H1 (cell line): ENCODE measurements around the gene DCPS. TPM values are rescaled to one million over a fixed set of nuclear protein-coding genes. Genes with fewer than 3 reads are reported as not detected.
A peak's percentile ranks its signal among the peaks of the same experiment; 100 is the strongest.

Experiments
- CTCF ChIA-PET: fragments of 300-600 bp; sonication (Branson Sonifier 250); formaldehyde crosslinking; loops from one replicate; lab custom pipeline; 2021; ENCODE audit not compliant: partially characterized antibody; lab: Charles Lee
- POLR2A ChIA-PET: fragments of 300-600 bp; sonication (Branson Sonifier 250); formaldehyde crosslinking; loops from one replicate; lab custom pipeline; 2021; ENCODE audit warnings: inconsistent platforms; ENCODE audit not compliant: partially characterized antibody; lab: Charles Lee
- DNase-seq, 2 experiments: peaks; one replicate each; pipeline versions ENCODE4 v3.0.0 to v3.0.0-alpha.2; 2010 to 2022; ENCODE audit warnings: low spot score in 2 of 2, low read depth in 1 of 2, mixed read lengths in 1 of 2
- FAIRE-seq: peaks from 2 replicates; lab custom pipeline; 2011; peaks lifted over from hg19 to GRCh38; lab: Jason Lieb, UNC
- H2AFZ ChIP-seq: 2 replicates; pipeline ENCODE4 v1.8.1; 2012; ENCODE audit warnings: low read length, inconsistent platforms
- H2AK5ac ChIP-seq: 2 replicates; pipeline ENCODE4 v1.6.1; 2013; ENCODE audit warnings: low read depth, low read length
- H2BK120ac ChIP-seq: replicated peaks from 2 replicates; pipeline ENCODE3; 2013; ENCODE audit warnings: low read depth, low read length, inconsistent platforms
- H2BK12ac ChIP-seq: 2 replicates; pipeline ENCODE4 v1.6.1; 2013; ENCODE audit warnings: low read depth, low read length
- H2BK15ac ChIP-seq: 2 replicates; pipeline ENCODE4 v1.6.1; 2013; ENCODE audit warnings: low read length
- H2BK20ac ChIP-seq: 2 replicates; pipeline ENCODE4 v1.6.1; 2013; ENCODE audit warnings: low read length
- H2BK5ac ChIP-seq: 2 replicates; pipeline ENCODE4 v1.6.1; 2013; ENCODE audit warnings: low read depth, low read length
- H3K14ac ChIP-seq: 2 replicates; pipeline ENCODE4 v1.6.1; 2013; ENCODE audit warnings: inconsistent platforms; ENCODE audit not compliant: insufficient read length
- H3K18ac ChIP-seq: 2 replicates; pipeline ENCODE4 v1.6.1; 2013; ENCODE audit warnings: low read length; ENCODE audit errors: extremely low read depth
- H3K23ac ChIP-seq: 2 replicates; pipeline ENCODE4 v1.6.1; 2013; ENCODE audit warnings: inconsistent platforms; ENCODE audit not compliant: insufficient read length
- H3K23me2 ChIP-seq: 2 replicates; pipeline ENCODE4 v1.6.1; 2013; ENCODE audit warnings: low read depth, low read length
- H3K27ac ChIP-seq: 2 replicates; pipeline ENCODE4 v1.6.1; 2011; ENCODE audit warnings: low read depth, low read length, inconsistent platforms
- H3K27me3 ChIP-seq, 4 experiments: replicated peaks in 1 of 4; 1 replicate in 1 of 4; 2 replicates in 3 of 4; pipeline versions ENCODE4 v1.6.1 to v1.8.1; 2011 to 2013; ENCODE audit warnings: low read length in 3 of 4, mild to moderate bottlenecking in 3 of 4, inconsistent platforms in 2 of 4, mixed read lengths in 2 of 4, moderate library complexity in 1 of 4; ENCODE audit not compliant: control insufficient read depth in 3 of 4, insufficient read depth in 3 of 4; ENCODE audit errors: extremely low read depth in 1 of 4
- H3K36me3 ChIP-seq, 4 experiments: 2 replicates each; pipeline versions ENCODE4 v1.6.1 to v1.8.1; 2011 to 2013; ENCODE audit warnings: mild to moderate bottlenecking in 4 of 4, low read length in 3 of 4, moderate library complexity in 2 of 4, control low read depth in 1 of 4, inconsistent platforms in 1 of 4; ENCODE audit not compliant: insufficient read depth in 4 of 4, control insufficient read depth in 2 of 4
- H3K4ac ChIP-seq: replicated peaks from 2 replicates; pipeline ENCODE3; 2013; ENCODE audit warnings: low read length, low read depth, mixed read lengths, inconsistent platforms; ENCODE audit not compliant: insufficient read length
- H3K4me1 ChIP-seq, 4 experiments: replicated peaks in 1 of 4; 1 replicate in 1 of 4; 2 replicates in 3 of 4; pipeline versions ENCODE4 v1.6.1 to v1.8.1; 2011 to 2013; ENCODE audit warnings: low read length in 3 of 4, inconsistent platforms in 2 of 4, mixed read lengths in 1 of 4; ENCODE audit not compliant: insufficient read depth in 4 of 4, control insufficient read depth in 3 of 4
- H3K4me2 ChIP-seq, 2 experiments: 2 replicates each; pipeline versions ENCODE4 v1.6.1 to v1.8.1; 2011 to 2013; ENCODE audit warnings: low read depth in 2 of 2, low read length in 2 of 2, control low read depth in 1 of 2, inconsistent platforms in 1 of 2, mild to moderate bottlenecking in 1 of 2; ENCODE audit not compliant: insufficient read depth in 1 of 2
- H3K4me3 ChIP-seq, 4 experiments: fragments of 200-600, 300-600 bp in 1 of 4; sonication (generic), shearing (Covaris generic), sonication (Bioruptor Twin) in 1 of 4; 2 replicates each; pipeline versions ENCODE4 v1.5.1 to v1.8.1; 2011 to 2016; ENCODE audit warnings: low read length in 4 of 4, low read depth in 3 of 4, control low read depth in 2 of 4, inconsistent platforms in 2 of 4, mild to moderate bottlenecking in 2 of 4, mixed read lengths in 1 of 4, moderate library complexity in 1 of 4; ENCODE audit not compliant: insufficient read depth in 2 of 4; ENCODE audit errors: extremely low read depth in 1 of 4
- H3K56ac ChIP-seq: replicated peaks from 2 replicates; pipeline ENCODE3; 2013; ENCODE audit warnings: low read depth, mild to moderate bottlenecking, mixed read lengths, low read length, inconsistent platforms; ENCODE audit not compliant: insufficient read length
- H3K79me1 ChIP-seq: 2 replicates; pipeline ENCODE4 v1.6.1; 2013; ENCODE audit warnings: low read depth, low read length, control low read depth
- H3K79me2 ChIP-seq, 2 experiments: 2 replicates each; pipeline versions ENCODE4 v1.6.1 to v1.8.1; 2012 to 2013; ENCODE audit warnings: low read length in 2 of 2, mild to moderate bottlenecking in 2 of 2, inconsistent platforms in 1 of 2; ENCODE audit not compliant: insufficient read depth in 2 of 2, control insufficient read depth in 1 of 2
- H3K9ac ChIP-seq, 4 experiments: replicated peaks in 1 of 4; 1 replicate in 1 of 4; 2 replicates in 3 of 4; pipeline versions ENCODE4 v1.6.1 to v1.8.1; 2011 to 2013; ENCODE audit warnings: low read depth in 3 of 4, low read length in 3 of 4, control low read depth in 2 of 4, mild to moderate bottlenecking in 2 of 4, moderate library complexity in 2 of 4, inconsistent platforms in 1 of 4; ENCODE audit errors: extremely low read depth in 1 of 4
- H3K9me3 ChIP-seq, 2 experiments: 2 replicates each; pipeline versions ENCODE4 v1.6.1 to v1.8.1; 2012 to 2013; ENCODE audit warnings: mild to moderate bottlenecking in 2 of 2, moderate library complexity in 2 of 2, control low read depth in 1 of 2, inconsistent platforms in 1 of 2, low read depth in 1 of 2, low read length in 1 of 2, mixed read lengths in 1 of 2; ENCODE audit not compliant: insufficient read depth in 2 of 2
- H4K20me1 ChIP-seq, 2 experiments: replicated peaks in 1 of 2; 2 replicates each; pipeline versions ENCODE3 to v1.8.1; 2011 to 2013; ENCODE audit warnings: inconsistent platforms in 2 of 2, low read length in 2 of 2, mild to moderate bottlenecking in 1 of 2; ENCODE audit not compliant: insufficient read depth in 2 of 2, control insufficient read depth in 1 of 2
- H4K5ac ChIP-seq: 2 replicates; pipeline ENCODE4 v1.6.1; 2013; ENCODE audit warnings: low read length, low read depth, mixed read lengths, inconsistent platforms; ENCODE audit not compliant: insufficient read length
- H4K8ac ChIP-seq: 2 replicates; pipeline ENCODE4 v1.8.0; 2013; ENCODE audit warnings: mild to moderate bottlenecking, moderate library complexity, low read length, inconsistent platforms; ENCODE audit not compliant: insufficient read depth; ENCODE audit errors: extremely low read depth
- H4K91ac ChIP-seq: replicated peaks from 2 replicates; pipeline ENCODE3; 2013; ENCODE audit warnings: low read length, mixed read lengths, inconsistent platforms; ENCODE audit not compliant: insufficient read length
- ATF3 ChIP-seq: IDR thresholded peaks from 2 replicates; pipeline ENCODE4 v1.6.1; 2011; ENCODE audit warnings: low read depth, mild to moderate bottlenecking, low read length; ENCODE audit not compliant: insufficient read depth
- FOSL1 ChIP-seq: IDR thresholded peaks from 2 replicates; pipeline ENCODE4 v1.6.1; 2011; ENCODE audit warnings: mild to moderate bottlenecking, low read depth, low read length, moderate library complexity; ENCODE audit not compliant: insufficient read depth
- HDAC6 ChIP-seq: IDR thresholded peaks from one replicate; pipeline ENCODE4 v1.7.1; 2012; ENCODE audit warnings: low read depth, mild to moderate bottlenecking, inconsistent platforms, low read length, moderate library complexity
- SRF ChIP-seq: IDR thresholded peaks from 2 replicates; pipeline ENCODE4 v1.6.1; 2011; ENCODE audit warnings: mild to moderate bottlenecking, low read depth, low read length, moderate library complexity
- WGBS, 2 experiments: shearing (Covaris generic) in 1 of 2; methylation state at CpG; one replicate each; pipeline versions ENCODE4 v1.1.6 to v1.1.7; 2013 to 2015; ENCODE audit warnings: low lambda C conversion rate in 2 of 2, mixed read lengths in 2 of 2, inconsistent platforms in 1 of 2, low coverage in 1 of 2, missing lambda C conversion rate in 1 of 2; ENCODE audit not compliant: insufficient replicate concordance in 2 of 2, insufficient coverage in 1 of 2, insufficient read length in 1 of 2; ENCODE audit errors: extremely low coverage in 1 of 2, missing lambda C conversion rate in 1 of 2; 5-methylcytosine and 5-hydroxymethylcytosine counted together
- polyA plus RNA-seq, 7 experiments: library from polyadenylated mRNA; depleted of rRNA in 3 of 7; stranded (reverse) in 5 of 7; unstranded in 2 of 7; fragments of >200 nt in 5 of 7; fragments of 200-250 nt in 2 of 7; gene quantifications; 1 replicate in 5 of 7; 2 replicates in 1 of 7; 4 replicates in 1 of 7; pipeline versions ENCODE4 v1.2.1 to v1.2.3, GENCODE V29; 2011 to 2013; ENCODE audit warnings: missing spikeins in 2 of 7, mixed read lengths in 2 of 7
- total RNA-seq: library from RNA; stranded (reverse); fragmentation: NEBNext Ultra II Directional; extraction: Animal tissue kit (Norgen Biotek cat#: 25700); gene quantifications from 2 replicates; pipeline ENCODE4 v1.2.1, GENCODE V29; 2021

The DCPS gene
- total and polyA plus RNA-seq, 2 of the 8 experiments (the other 6 are each of a cell fraction or from before 2014, with no cell fraction given) = 24.6 to 55.2 TPM

- TF ChIP-seq FOSL1 (no peak), ATF3 (no peak), HDAC6 (no peak), SRF (no peak)
- H3K79me2 ChIP-seq = no peaks in the 10 kb centered on the region
Observed at GRCh38 chr11:126328001-126328390, 24.1 kb downstream of the DCPS start.

More at GRCh38 chr11:126328001-126328390, 24.1 kb downstream of the DCPS start:
- Histone ChIP-seq H3K9ac (peak overlapping the region in 1 of 4 experiments; percentile 32; a peak in 1 of 7 replicates), H3K27ac (peak overlapping the region; percentile 44; the same call in 1 of the 2 replicates), H3K23me2 (no peaks in the 10 kb centered on the region), H4K20me1 (peaks cover 0 to 6% of the 10 kb centered on the region in 2 experiments), H4K91ac (no peak overlapping the region), H3K27me3 (no peaks in the 10 kb centered on the region), H2BK12ac (no peak overlapping the region), H3K4me1 (peaks cover 0 to 2% (median 0%) of the 10 kb centered on the region in 4 experiments; a peak in 2 of 7 replicates), H3K56ac (no peak overlapping the region), H3K23ac (no peak overlapping the region), H2AFZ (no peak overlapping the region), H3K4me2 (no peak overlapping the region), H4K8ac (no peak overlapping the region), H3K36me3 (peaks cover 0 to 4% (median under 1%) of the 10 kb centered on the region in 4 experiments; a peak in 4 of 8 replicates), H3K79me1 (peaks cover 2% of the 10 kb centered on the region; the same call in 1 of the 2 replicates), H3K9me3 (no peaks in the 10 kb centered on the region), H4K5ac (no peak overlapping the region), H2BK5ac (no peak overlapping the region), H2BK15ac (no peak overlapping the region), H2AK5ac (no peak overlapping the region), H3K14ac (no peak overlapping the region), H3K18ac (no peak overlapping the region; the same call in 1 of the 2 replicates), H2BK120ac (no peak overlapping the region), H3K4me3 (no peak overlapping the region), H2BK20ac (no peak overlapping the region), H3K4ac (no peak overlapping the region)
- WGBS, 2 experiments = 87% methylated on average over 18 of the region's 20 CpGs; no CpG with 5 or more reads in 1 of the 2 experiments
- DNase-seq = no peak
- ChIA-PET POLR2A (interaction anchor here (1.1 kb wide), 1 partner anchor 162 kb away, joined by 3 read pairs; no protein-coding TSS in a partner anchor), CTCF (interaction anchor here (0.5 to 2.0 kb wide), 7 partner anchors 16 to 108 kb away, joined by 3 to 9 read pairs (median 4); no protein-coding TSS in a partner anchor)
- FAIRE-seq = no peak
